Duodenal mucosa (tissue), 2 donors: ENCODE data around the gene TACC2.

ENCODE experiments used
- H3K27ac ChIP-seq: one replicate; pipeline ENCODE4 v1.7.0; 2013; ENCODE audit warnings: low read depth, low read length
- H3K27me3 ChIP-seq, 2 donors: one replicate each; pipeline ENCODE4 v1.7.0; 2013; ENCODE audit warnings: low read length in 2 of 2, control low read depth in 1 of 2; ENCODE audit not compliant: insufficient read depth in 2 of 2, control insufficient read depth in 1 of 2
- H3K36me3 ChIP-seq, 2 donors: one replicate each; pipeline ENCODE4 v1.7.0; 2013; ENCODE audit warnings: low read length in 2 of 2, control low read depth in 1 of 2; ENCODE audit not compliant: insufficient read depth in 2 of 2, control insufficient read depth in 1 of 2
- H3K4me1 ChIP-seq, 2 donors: one replicate each; pipeline ENCODE4 v1.7.0; 2013; ENCODE audit warnings: low read length in 2 of 2, control low read depth in 1 of 2; ENCODE audit not compliant: insufficient read depth in 2 of 2, control insufficient read depth in 1 of 2
- H3K4me3 ChIP-seq, 2 donors: one replicate each; pipeline ENCODE4 v1.7.0; 2013; ENCODE audit warnings: low read length in 2 of 2, low read depth in 1 of 2
- H3K9ac ChIP-seq, 2 donors: one replicate each; pipeline ENCODE4 v1.7.0; 2013; ENCODE audit warnings: low read length in 2 of 2, low read depth in 1 of 2
- H3K9me3 ChIP-seq, 2 donors: one replicate each; pipeline ENCODE4 v1.7.0; 2013; ENCODE audit warnings: low read length in 2 of 2, control low read depth in 1 of 2; ENCODE audit not compliant: control insufficient read depth in 1 of 2

Gene TACC2

DNA sequence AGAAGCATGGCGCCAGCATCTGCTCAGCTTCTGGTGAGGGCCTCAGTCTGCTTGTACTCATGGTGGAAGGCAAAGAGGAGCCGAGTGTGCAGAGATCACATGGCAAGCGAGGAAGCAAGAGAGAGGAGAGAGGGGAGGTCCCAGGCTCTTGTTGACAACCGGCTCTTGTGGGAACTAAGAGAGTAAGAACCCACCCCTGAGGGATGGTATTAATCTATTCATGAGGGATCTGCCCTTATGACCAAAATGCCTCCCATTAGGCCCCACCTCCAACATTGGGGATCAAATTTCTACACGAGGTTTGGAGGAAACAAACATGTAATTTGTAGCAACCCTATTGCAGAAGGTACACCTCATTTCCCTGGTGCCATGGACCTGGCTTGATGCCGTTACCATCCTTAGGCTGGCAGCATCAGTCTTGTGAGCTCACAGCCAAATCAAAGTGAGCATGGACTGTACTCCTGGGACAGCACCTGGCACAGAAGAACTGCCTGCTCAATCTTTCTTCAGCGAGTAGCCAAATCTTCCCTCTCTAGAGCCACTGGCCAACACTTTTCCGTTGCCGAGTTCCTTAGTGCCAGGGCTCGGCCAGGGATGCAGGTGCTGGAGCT lies 288.7 kb downstream of the TACC2 start:
- Histone ChIP-seq H3K27me3 (no peaks in the 10 kb centered on the region), H3K4me1 (no peaks in the 10 kb centered on the region), H3K27ac (no peak overlapping the region), H3K9me3 (no peaks in the 10 kb centered on the region), H3K4me3 (no peak overlapping the region), H3K36me3 (no peaks in the 10 kb centered on the region), H3K9ac (no peak overlapping the region)

DNA sequence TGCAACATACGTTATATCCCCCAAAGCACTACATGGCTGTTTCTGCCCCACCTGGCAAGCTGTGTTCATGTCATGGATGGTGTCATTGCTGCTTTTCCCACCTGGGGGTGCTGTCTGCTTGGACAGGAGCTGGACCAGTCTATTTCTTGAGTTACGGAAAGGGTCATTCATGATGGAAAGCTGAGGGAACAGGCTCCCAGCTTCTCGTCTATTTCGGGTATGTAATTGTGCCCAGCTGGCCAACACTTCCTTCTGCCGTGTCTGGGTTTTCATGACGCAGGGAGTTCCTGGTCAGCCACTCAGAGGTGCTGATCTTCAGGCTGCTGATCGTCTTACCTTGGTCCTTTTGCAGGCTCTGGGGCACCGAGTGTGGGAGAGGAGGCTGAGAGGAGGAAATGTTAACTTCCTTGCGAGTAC lies 290.8 kb downstream of the TACC2 start:
- Histone ChIP-seq H3K36me3 (no peaks in the 10 kb centered on the region), H3K4me3 (no peak overlapping the region), H3K27me3 (no peaks in the 10 kb centered on the region), H3K4me1 (no peaks in the 10 kb centered on the region), H3K9me3 (no peaks in the 10 kb centered on the region), H3K27ac (no peak overlapping the region), H3K9ac (no peak overlapping the region)

DNA sequence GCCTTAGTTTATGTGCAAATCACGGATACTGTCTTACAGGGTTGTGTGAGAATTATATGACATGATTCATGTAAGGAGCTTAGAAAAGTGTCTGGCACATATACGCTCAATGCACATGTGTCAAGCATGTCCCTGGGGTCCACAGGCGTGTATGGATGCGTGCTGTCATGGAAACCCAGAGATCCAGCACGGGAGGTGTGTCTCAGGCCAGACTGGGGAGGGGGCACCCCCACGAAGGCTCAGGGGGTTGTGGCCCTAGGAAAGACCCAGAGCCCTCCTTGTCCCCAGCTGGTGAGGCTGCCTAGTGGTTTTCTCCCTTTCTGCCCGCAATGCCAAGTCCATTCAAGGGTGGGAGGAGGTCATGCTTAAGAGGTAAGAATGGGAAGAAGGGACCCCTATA lies 291.2 kb downstream of the TACC2 start:
- Histone ChIP-seq H3K36me3 (no peaks in the 10 kb centered on the region), H3K27ac (no peak overlapping the region), H3K4me3 (no peak overlapping the region), H3K9me3 (no peaks in the 10 kb centered on the region), H3K4me1 (no peaks in the 10 kb centered on the region), H3K27me3 (no peaks in the 10 kb centered on the region), H3K9ac (no peak overlapping the region)

DNA sequence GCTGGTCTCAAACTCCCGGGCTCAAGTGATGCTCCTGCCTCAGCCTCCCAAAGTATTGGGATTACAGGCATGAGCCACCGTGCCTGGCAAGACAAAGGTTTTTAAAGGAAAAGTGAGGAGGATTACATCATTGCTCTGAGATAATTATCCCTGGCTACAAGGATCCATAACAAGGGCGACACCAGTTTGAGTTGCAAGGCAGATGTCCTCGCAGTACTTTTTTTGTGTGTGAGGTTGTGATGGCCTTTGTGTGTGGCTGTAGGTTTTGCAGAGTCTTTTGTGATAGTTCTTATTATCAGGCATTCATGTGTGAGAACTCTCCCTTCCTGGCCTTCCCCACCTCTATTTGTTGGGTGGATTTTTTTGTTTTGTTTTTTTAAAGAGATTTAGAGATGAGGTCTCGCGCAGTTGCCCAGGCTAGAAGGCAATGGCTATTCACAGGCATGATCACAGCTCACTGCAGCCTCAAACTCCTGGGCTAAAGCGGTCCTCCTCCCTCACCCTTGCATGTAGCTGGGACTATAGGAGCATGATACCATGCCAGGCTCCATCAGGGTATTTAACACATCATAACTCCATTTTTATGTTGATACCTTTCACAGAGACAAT lies 292.2 kb downstream of the TACC2 start:
- Histone ChIP-seq H3K9ac (no peak overlapping the region), H3K4me1 (no peaks in the 10 kb centered on the region), H3K27me3 (no peaks in the 10 kb centered on the region), H3K4me3 (no peak overlapping the region), H3K27ac (no peak overlapping the region), H3K36me3 (no peaks in the 10 kb centered on the region), H3K9me3 (no peaks in the 10 kb centered on the region)

DNA sequence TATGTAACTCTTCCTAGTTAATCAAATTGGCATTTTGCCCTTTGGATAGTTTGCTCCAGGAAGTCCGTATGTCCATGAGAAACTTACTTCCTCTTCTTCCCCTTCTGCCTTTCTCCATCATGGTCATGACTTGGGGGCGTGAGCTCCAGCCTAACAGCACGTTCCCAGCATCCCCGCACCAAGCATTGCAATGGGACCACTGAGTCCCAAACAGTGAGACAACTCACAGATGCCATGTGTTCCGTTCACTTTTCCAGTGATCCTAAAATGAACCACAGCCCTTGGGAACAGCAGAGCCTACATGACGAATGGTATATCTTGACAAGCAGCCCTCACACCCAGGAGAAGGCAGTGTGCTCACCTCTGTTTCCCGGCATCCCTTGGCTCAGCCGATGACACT lies 292.8 kb downstream of the TACC2 start:
- H3K9ac ChIP-seq: no peak overlapping the region
- H3K9me3 ChIP-seq: no peaks in the 10 kb centered on the region
- no peaks in the 10 kb centered on the region for H3K36me3 ChIP-seq
- no peak overlapping the region for H3K4me3 ChIP-seq
- no peaks in the 10 kb centered on the region for H3K4me1 ChIP-seq
- no peaks in the 10 kb centered on the region for H3K27me3 ChIP-seq
- H3K27ac ChIP-seq: no peak overlapping the region

DNA sequence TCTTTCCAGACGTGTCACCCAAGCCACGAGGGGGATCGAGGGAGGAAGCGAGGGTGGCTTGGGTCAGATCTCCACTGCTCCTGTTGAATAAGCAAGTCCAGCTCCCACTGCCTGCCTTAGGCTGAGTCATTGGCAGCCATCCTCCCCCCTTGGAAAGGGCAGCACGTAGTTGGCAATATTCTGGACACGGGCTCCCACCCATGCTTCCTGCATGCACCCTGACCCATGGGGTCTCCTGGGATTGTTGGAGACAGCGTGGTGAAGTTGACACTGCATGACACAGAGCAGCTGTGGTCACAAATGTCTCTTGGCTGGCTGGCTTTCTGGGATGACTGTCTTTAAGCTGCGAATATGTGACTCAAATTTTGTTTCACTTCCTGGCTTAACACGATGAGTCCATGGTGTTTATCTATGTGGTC lies 293.3 kb downstream of the TACC2 start:
- Histone ChIP-seq H3K27me3 (no peaks in the 10 kb centered on the region), H3K27ac (no peak overlapping the region), H3K36me3 (no peaks in the 10 kb centered on the region), H3K4me3 (no peak overlapping the region), H3K9ac (no peak overlapping the region), H3K4me1 (no peaks in the 10 kb centered on the region), H3K9me3 (no peaks in the 10 kb centered on the region)

DNA sequence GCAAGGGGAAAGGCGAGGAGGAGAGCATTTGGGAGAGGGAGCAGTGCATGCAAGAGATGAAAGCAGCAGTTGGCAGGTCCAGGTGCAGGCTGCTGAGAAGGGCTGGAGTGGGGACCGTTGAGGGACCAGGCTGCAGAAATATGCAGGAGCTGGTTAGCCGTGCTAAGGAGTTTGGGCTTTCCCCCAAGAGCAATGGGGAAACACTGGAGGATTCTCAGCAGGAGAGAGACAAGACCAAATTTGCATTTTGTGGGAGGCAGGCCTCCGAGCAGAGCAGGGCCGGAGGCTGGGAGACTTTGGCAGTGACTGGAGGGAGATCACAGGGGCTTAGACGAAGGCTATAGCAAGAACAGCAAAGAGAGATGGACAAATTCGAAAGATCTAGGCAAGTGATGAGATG lies 293.9 kb downstream of the TACC2 start:
- H3K27me3 ChIP-seq: no peaks in the 10 kb centered on the region
- no peak overlapping the region for H3K9ac ChIP-seq
- no peaks in the 10 kb centered on the region for H3K9me3 ChIP-seq
- H3K27ac ChIP-seq: no peak overlapping the region
- no peaks in the 10 kb centered on the region for H3K4me1 ChIP-seq
- no peaks in the 10 kb centered on the region for H3K36me3 ChIP-seq
- H3K4me3 ChIP-seq: no peak overlapping the region

DNA sequence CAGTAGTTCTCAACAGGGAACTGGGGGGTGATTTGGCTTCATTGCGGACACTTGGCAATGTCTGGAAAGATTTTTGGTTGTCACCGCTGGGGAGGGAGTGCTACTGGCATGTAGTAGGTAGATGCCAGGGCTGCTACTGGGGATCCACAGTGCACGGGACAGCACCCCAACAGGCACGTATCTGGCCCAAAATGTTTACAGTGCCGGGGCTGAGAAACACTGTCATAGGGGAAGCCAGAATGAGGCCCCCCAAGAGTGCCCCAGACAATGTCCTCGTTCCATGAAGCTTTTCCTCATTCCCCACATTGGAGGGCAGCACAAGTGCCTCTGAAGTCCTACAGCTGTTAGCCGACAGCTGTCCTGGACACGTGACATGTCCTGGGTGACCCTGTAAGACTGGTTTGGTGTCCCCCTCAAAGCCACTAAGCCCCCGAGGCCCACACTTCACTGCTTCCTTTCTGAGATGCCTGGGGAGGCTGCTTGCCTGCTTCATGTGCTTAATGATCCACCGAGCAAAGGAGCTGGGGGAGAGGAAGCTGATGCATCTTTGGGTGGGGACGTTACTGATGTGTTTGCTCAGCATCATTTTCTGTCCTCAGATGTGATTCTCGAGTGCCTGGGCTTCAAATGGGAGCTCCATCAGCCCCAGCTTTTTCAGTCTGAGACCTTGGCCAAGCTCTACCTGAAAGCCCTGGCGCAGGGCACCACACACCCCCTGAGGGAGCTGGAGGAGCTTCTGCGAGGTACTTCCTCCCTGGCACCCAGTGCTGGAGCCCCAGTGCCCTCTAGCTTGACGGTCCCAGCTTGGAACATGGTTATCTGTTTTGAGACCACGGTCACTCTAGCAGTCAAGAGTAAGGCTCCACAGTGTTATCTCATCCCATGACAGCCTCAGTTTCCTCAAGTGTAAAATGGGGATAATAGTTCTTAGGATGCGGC lies 296.8 kb downstream of the TACC2 start:
- Histone ChIP-seq H3K9ac (no peak overlapping the region), H3K4me3 (no peak overlapping the region), H3K27ac (no peak overlapping the region), H3K36me3 (no peaks in the 10 kb centered on the region), H3K27me3 (no peaks in the 10 kb centered on the region), H3K9me3 (no peaks in the 10 kb centered on the region), H3K4me1 (no peaks in the 10 kb centered on the region)

DNA sequence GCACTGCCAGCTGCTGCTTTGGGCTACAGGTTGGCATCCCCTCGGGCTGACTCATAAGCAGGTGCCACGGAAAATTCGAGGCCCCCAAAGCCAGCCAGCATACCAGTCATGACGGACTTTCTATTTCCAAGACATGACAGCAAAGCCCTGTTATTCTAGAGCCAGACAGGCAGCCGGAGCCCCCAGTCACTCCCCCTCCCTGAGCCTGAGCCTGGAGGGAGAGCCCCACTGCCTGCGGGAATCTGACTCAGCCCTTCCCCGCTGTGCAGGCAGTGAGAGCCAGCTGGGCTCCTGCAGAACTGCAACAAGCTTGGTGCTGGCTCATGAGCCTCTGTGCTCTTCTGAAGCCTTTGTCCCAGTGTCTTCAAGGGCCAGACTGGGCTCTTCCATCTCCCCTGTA lies 297.9 kb downstream of the TACC2 start:
- no peaks in the 10 kb centered on the region for H3K9me3 ChIP-seq
- H3K27ac ChIP-seq: no peak overlapping the region
- no peak overlapping the region for H3K4me3 ChIP-seq
- no peaks in the 10 kb centered on the region for H3K36me3 ChIP-seq
- H3K9ac ChIP-seq: no peak overlapping the region
- no peaks in the 10 kb centered on the region for H3K27me3 ChIP-seq
- H3K4me1 ChIP-seq: no peaks in the 10 kb centered on the region

DNA sequence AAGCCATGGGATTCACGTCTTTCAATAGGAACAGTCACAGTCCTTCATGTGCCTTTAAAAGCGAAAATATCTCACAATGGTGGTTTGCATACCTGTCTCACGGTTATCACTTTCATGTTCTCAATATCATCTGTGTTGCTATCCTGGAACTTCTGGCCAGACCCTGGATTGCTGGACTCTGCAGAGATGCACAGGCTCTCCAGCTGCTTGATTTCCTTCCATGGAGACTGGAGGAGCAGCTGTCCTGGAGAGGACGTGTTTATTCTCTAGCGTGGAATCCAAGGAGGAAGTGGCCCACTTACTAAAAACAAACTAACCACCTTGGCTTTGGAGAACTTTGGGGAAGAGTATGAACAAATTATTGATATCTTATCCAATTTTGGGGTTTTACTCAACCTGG lies 298.6 kb downstream of the TACC2 start:
- Histone ChIP-seq H3K9me3 (no peaks in the 10 kb centered on the region), H3K36me3 (no peaks in the 10 kb centered on the region), H3K9ac (no peak overlapping the region), H3K27ac (no peak overlapping the region), H3K4me1 (no peaks in the 10 kb centered on the region), H3K4me3 (no peak overlapping the region), H3K27me3 (no peaks in the 10 kb centered on the region)
